ENCODE data around the gene CREM. TPM values are rescaled to one million over a fixed set of nuclear protein-coding genes. Genes with fewer than 3 reads are reported as not detected.

CREM gene
- total RNA-seq, 2 experiments from 2014 or later: 65.7 to 67.0 TPM

DNA sequence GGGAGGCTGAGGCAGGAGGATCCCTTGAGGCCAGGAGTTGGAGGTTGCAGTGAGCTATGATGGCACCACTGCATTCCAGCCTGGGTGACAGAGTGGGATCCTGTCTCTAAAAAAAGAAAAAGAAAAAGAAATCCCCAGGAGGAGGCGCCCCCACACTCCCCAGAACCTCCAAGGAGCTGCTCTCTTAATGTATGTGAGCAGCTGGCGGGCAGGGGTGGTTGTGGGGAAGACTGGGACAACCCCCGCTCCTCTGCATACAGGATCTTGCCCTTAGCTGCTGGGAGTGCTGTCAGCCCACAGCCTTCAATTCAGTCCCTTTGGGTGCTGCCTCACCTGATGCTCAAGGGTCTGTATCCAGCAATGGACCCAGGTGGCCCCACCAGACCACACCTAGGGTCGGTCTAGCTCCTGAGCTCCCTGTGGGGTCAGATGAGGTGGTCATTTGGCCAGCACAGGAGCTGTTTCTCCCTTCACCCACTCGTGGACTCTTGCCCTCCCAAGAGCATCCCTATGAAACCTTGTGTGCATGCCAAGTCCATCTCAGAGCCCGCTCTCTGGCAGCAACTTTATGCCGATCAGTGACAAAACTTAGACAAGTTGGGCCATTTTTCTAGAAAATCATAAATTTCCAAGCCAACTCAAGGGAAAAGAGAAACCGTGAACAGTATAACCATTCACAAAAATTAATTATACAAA, 97.5 kb downstream of the CREM start:
- ATAC-seq (ENCODE audit: poor library complexity): no peak
- no peak for DNase-seq
- no peak overlapping the region for H3K27ac Mint-ChIP-seq
- ChIA-PET POLR2A (no interaction called here), CTCF (interaction anchor here (1.3 kb wide), 1 partner anchor 97 kb away, joined by 4 read pairs; the partner anchor contains the start of gene CREM)
- no peaks in the 10 kb centered on the region for H3K9me3 Mint-ChIP-seq
- H3K4me1 ChIP-seq (ENCODE audit: insufficient read depth, low read length): no peaks in the 10 kb centered on the region
- H3K27me3 ChIP-seq (ENCODE audit: control insufficient read depth in 1 of 2, insufficient read depth in 2 of 2, low read length in 2 of 2): no peaks in the 10 kb centered on the region
- no peak overlapping the region for H3K4me3 ChIP-seq (ENCODE audit: low read length)
- no peak overlapping the region for H3K4me3 Mint-ChIP-seq
- H3K36me3 Mint-ChIP-seq (ENCODE audit: low read depth): no peaks in the 10 kb centered on the region
- peaks cover 5% of the 10 kb centered on the region for H3K27me3 Mint-ChIP-seq
- TF ChIP-seq, protein P1, sequence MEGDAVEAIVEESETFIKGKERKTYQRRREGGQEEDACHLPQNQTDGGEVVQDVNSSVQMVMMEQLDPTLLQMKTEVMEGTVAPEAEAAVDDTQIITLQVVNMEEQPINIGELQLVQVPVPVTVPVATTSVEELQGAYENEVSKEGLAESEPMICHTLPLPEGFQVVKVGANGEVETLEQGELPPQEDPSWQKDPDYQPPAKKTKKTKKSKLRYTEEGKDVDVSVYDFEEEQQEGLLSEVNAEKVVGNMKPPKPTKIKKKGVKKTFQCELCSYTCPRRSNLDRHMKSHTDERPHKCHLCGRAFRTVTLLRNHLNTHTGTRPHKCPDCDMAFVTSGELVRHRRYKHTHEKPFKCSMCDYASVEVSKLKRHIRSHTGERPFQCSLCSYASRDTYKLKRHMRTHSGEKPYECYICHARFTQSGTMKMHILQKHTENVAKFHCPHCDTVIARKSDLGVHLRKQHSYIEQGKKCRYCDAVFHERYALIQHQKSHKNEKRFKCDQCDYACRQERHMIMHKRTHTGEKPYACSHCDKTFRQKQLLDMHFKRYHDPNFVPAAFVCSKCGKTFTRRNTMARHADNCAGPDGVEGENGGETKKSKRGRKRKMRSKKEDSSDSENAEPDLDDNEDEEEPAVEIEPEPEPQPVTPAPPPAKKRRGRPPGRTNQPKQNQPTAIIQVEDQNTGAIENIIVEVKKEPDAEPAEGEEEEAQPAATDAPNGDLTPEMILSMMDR (IDR thresholded peaks at IDR 0.05): no peak
- no peaks in the 10 kb centered on the region for H3K4me1 Mint-ChIP-seq (ENCODE audit: low read depth)
- peaks cover 0 to 5% of the 10 kb centered on the region in 2 experiments for H3K9me3 ChIP-seq (ENCODE audit: control insufficient read depth in 1 of 2, insufficient read depth in 1 of 2, low read length in 2 of 2)
- intact Hi-C loops (cut with DNase I, micrococcal nuclease): loop anchor here in 1 of 2 experiments (5.0 kb wide), 1 partner anchor 108 kb away; no protein-coding TSS in a partner anchor
- no peak overlapping the region for H3K27ac ChIP-seq (ENCODE audit: low read depth in 1 of 2, low read length in 2 of 2)
- no peaks in the 10 kb centered on the region for H3K36me3 ChIP-seq (ENCODE audit: insufficient read depth, low read length)

DNA sequence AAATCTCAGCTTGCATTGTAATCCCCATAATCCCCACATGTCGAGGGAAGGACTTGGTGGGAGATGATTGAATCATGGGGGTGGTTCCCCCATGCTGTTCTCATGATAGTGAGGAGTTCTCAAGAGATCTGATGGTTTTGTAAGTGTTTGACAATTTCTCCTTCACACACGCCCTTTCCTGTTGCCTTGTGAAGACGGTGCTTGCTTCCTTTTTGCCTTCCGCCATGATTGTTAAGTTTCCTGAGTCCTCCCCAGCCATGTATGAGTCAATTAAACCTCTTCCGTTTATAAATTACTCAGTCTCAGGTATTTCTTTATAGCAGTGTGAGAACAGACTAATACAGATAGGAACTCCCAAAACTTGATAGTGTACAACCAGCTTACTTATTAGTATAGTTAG, 98.6 kb downstream of the CREM start:
- ATAC-seq (ENCODE audit: poor library complexity): no peak
- POLR2A ChIA-PET: no interaction called here
- Histone ChIP-seq H3K27me3 (ENCODE audit: control insufficient read depth in 1 of 2, insufficient read depth in 2 of 2, low read length in 2 of 2) (no peaks in the 10 kb centered on the region), H3K36me3 (ENCODE audit: insufficient read depth, low read length) (no peaks in the 10 kb centered on the region), H3K4me1 (ENCODE audit: insufficient read depth, low read length) (no peaks in the 10 kb centered on the region), H3K27ac (ENCODE audit: low read depth in 1 of 2, low read length in 2 of 2) (peak overlapping the region in 1 of 2 donors; percentile 10), H3K9me3 (ENCODE audit: control insufficient read depth in 1 of 2, insufficient read depth in 1 of 2, low read length in 2 of 2) (peaks cover 0 to 5% of the 10 kb centered on the region in 2 experiments), H3K4me3 (ENCODE audit: low read length) (no peak overlapping the region)
- peak in 4 of 14 experiments; percentile 42 to 70 (median 48) for DNase-seq
- Mint-ChIP-seq H3K9me3 (no peaks in the 10 kb centered on the region), H3K27me3 (peaks cover 2% of the 10 kb centered on the region), H3K4me1 (ENCODE audit: low read depth) (no peaks in the 10 kb centered on the region), H3K36me3 (ENCODE audit: low read depth) (no peaks in the 10 kb centered on the region), H3K4me3 (no peak overlapping the region), H3K27ac (no peak overlapping the region)
- CTCF ChIA-PET: interaction anchor here (1.3 to 1.7 kb wide), 2 partner anchors 29 to 98 kb away, joined by 4 to 5 read pairs; partner anchors contain the start of gene CREM
- TF ChIP-seq, protein P1 (IDR thresholded peaks at IDR 0.05): no peak
- intact Hi-C loops (cut with DNase I, micrococcal nuclease): no loop called here

DNA sequence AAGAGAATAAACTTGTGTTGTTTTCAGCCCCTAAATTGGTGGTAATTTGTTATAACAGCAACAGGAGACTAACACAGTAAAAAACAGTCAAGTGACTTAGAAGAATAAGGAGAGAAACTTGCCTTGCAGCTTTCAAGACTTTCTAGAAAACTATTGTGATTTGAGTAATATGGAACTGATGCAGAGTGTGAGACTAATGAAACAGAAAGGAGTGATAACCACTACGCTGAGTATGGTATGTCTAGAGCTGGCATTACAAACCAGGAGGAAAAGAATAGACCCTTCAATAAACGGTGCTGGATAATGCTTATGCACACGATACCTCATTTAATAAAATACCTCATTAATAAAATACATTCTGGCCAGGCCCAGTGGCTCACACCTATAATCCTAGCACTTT, 99.9 kb downstream of the CREM start:
- CTCF ChIA-PET: interaction anchor here (1.3 to 1.7 kb wide), 2 partner anchors 13 to 31 kb away, joined by 3 to 5 read pairs; no protein-coding TSS in a partner anchor
- H3K36me3 Mint-ChIP-seq (ENCODE audit: low read depth): no peaks in the 10 kb centered on the region
- intact Hi-C loops (cut with DNase I, micrococcal nuclease): no loop called here
- TF ChIP-seq, protein P1 (IDR thresholded peaks at IDR 0.05): no peak
- Histone ChIP-seq H3K4me1 (ENCODE audit: insufficient read depth, low read length) (no peaks in the 10 kb centered on the region), H3K4me3 (ENCODE audit: low read length) (no peak overlapping the region), H3K9me3 (ENCODE audit: control insufficient read depth in 1 of 2, insufficient read depth in 1 of 2, low read length in 2 of 2) (peaks cover 0 to 5% of the 10 kb centered on the region in 2 experiments), H3K36me3 (ENCODE audit: insufficient read depth, low read length) (no peaks in the 10 kb centered on the region), H3K27ac (ENCODE audit: low read depth in 1 of 2, low read length in 2 of 2) (no peak overlapping the region), H3K27me3 (ENCODE audit: control insufficient read depth in 1 of 2, insufficient read depth in 2 of 2, low read length in 2 of 2) (no peaks in the 10 kb centered on the region)
- H3K27ac Mint-ChIP-seq: no peak overlapping the region
- no peaks in the 10 kb centered on the region for H3K4me1 Mint-ChIP-seq (ENCODE audit: low read depth)
- H3K9me3 Mint-ChIP-seq: no peaks in the 10 kb centered on the region
- no peaks in the 10 kb centered on the region for H3K27me3 Mint-ChIP-seq
- H3K4me3 Mint-ChIP-seq: no peak overlapping the region
- POLR2A ChIA-PET: no interaction called here
- ATAC-seq (ENCODE audit: poor library complexity) (no peak), DNase-seq (no peak)
